ENCODE measurements around the gene BUB3. TPM values are rescaled to one million over a fixed set of nuclear protein-coding genes. Genes with fewer than 3 reads are reported as not detected.

The BUB3 gene, protein sequence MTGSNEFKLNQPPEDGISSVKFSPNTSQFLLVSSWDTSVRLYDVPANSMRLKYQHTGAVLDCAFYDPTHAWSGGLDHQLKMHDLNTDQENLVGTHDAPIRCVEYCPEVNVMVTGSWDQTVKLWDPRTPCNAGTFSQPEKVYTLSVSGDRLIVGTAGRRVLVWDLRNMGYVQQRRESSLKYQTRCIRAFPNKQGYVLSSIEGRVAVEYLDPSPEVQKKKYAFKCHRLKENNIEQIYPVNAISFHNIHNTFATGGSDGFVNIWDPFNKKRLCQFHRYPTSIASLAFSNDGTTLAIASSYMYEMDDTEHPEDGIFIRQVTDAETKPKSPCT
- 154 TPM for polyA plus RNA-seq (2013, experiment 1 of 4)
- polyA plus RNA-seq (2013, experiment 2 of 4), result 147 TPM
- 136 TPM for polyA plus RNA-seq (2013, experiment 3 of 4)
- 160 TPM for polyA plus RNA-seq (2013, experiment 4 of 4)

DNA sequence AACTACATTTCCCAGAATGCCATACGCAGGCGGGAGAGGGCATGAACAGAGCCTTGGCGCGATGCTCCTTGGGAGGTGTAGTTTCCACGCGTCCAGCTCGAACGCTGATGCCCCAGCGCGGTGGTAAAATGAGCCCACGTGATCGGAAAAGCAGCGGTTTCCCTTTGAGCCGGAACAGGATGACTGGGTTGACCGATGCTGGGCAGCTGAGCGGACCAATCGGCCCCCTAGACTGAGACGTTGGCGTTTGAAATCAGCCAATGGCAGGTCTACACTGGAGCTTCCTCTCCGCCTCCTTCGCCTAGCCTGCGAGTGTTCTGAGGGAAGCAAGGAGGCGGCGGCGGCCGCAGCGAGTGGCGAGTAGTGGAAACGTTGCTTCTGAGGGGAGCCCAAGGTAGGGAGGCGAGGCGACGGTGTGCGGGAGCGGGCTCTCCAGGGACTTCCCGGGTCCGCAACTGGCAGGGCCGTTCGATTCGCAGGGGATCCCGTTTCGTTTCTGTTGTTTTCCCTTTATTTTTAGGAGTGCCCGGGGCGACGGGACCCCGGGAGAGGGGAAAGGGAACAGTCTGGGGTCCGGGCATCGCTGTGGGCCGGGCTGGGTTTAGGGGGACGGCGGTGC is at the start of gene BUB3:
TSS of gene BUB3 (plus strand) at position 311 of the 619 bp plus-strand sequence. CDS start 516 bp downstream, outside the sequence.
- Histone ChIP-seq H3K27me3 (ENCODE audit: control insufficient read depth, insufficient read depth, low read length, poor library complexity, severe bottlenecking) (peaks cover 45% of the 10 kb centered on the region), H3K27ac (ENCODE audit: insufficient read depth, low read depth, low read length, poor library complexity, severe bottlenecking) (peak within 1 kb of the TSS; percentile 38), H3K9me3 (ENCODE audit: control insufficient read depth, low read length) (no peaks in the 10 kb centered on the region), H3K36me3 (ENCODE audit: control insufficient read depth, insufficient read depth, low read length) (peaks cover 11% of the 10 kb centered on the region), H3K4me1 (ENCODE audit: control insufficient read depth, insufficient read depth, low read length) (peaks cover 9% of the 10 kb centered on the region), H3K4me3 (ENCODE audit: insufficient read depth, low read depth, low read length) (peak within 1 kb of the TSS; percentile 93)
- WGBS, 2 experiments, result 0% methylated on average over 50 of the region's 50 CpGs

DNA sequence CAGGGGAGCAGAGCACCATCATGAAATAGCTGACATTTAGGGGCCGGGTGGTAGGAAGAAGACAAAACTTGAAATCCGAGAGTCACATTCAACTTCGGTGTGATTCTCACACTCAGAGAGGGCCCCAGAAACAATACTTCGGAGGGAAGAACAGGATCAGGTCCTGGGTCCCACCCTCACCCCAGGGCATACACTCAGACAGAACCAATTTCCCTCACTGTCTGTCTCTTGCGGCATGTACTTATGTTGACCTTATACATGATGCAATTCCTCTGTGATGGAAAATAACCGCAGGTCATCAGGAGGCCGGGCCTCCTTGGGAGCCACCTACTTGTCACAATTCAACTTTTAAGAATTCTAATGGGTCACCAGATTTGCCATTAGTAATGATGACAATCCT is 44.7 kb upstream of the BUB3 start:
- no peaks in the 10 kb centered on the region for H3K27me3 ChIP-seq (ENCODE audit: control insufficient read depth, insufficient read depth, low read length, poor library complexity, severe bottlenecking)
- 74 to 75% methylated on average over 7 of the region's 7 CpGs for WGBS, 2 experiments
- H3K27ac ChIP-seq (ENCODE audit: insufficient read depth, low read depth, low read length, poor library complexity, severe bottlenecking), result no peak overlapping the region

DNA sequence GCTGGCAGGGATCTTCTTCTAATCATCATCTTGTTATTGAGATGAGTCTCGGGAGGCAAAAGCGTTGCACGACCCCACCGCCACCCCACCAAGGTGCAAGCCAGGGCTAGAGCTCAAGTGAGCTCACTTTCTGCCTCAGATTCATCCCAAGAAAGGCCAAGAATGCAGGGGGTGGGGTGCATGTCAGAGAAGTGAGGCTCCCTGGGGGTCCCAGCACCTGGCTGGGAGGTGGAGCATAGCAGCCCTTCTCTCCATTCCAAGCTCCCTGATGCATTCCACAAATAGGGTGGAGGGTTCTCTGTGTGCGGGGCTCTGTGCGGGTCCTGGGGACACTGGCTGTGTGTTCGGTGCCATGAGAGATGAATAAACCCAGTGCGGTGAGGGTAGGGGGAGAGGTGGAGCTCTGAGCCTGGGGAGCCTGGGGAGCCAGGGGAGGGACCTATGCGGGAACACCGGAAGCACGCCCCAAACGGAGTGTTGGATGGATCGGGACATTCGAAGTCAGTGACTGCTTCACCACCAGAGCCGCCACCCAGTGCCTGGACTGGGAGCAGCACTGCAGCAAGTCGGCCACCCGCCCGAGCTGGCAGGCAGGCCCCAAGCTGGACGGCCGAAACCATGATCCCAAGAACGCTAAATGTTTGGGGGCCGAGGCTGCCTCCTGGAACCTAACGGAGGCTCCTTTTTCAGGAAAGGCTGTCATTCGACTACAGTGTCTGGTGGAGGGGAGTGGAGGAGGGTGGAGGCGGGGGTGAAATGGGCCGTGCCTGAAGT is 36.4 kb upstream of the BUB3 start:
- H3K27me3 ChIP-seq (ENCODE audit: control insufficient read depth, insufficient read depth, low read length, poor library complexity, severe bottlenecking), result peaks cover 19% of the 10 kb centered on the region
- H3K4me1 ChIP-seq (ENCODE audit: control insufficient read depth, insufficient read depth, low read length), result peaks cover 14% of the 10 kb centered on the region
- no peak overlapping the region for H3K27ac ChIP-seq (ENCODE audit: insufficient read depth, low read depth, low read length, poor library complexity, severe bottlenecking)
- WGBS, 2 experiments, result 34 to 36% methylated on average over 26 of the region's 26 CpGs
- H3K9me3 ChIP-seq (ENCODE audit: control insufficient read depth, low read length), result no peaks in the 10 kb centered on the region
- no peaks in the 10 kb centered on the region for H3K36me3 ChIP-seq (ENCODE audit: control insufficient read depth, insufficient read depth, low read length)
- H3K4me3 ChIP-seq (ENCODE audit: insufficient read depth, low read depth, low read length), result no peak overlapping the region

More for the DNA sequence above, 44.7 kb upstream of the BUB3 start:
- H3K4me3 ChIP-seq (ENCODE audit: insufficient read depth, low read depth, low read length), result no peak overlapping the region
- H3K36me3 ChIP-seq (ENCODE audit: control insufficient read depth, insufficient read depth, low read length), result no peaks in the 10 kb centered on the region
- no peaks in the 10 kb centered on the region for H3K4me1 ChIP-seq (ENCODE audit: control insufficient read depth, insufficient read depth, low read length)
- H3K9me3 ChIP-seq (ENCODE audit: control insufficient read depth, low read length), result no peaks in the 10 kb centered on the region

DNA sequence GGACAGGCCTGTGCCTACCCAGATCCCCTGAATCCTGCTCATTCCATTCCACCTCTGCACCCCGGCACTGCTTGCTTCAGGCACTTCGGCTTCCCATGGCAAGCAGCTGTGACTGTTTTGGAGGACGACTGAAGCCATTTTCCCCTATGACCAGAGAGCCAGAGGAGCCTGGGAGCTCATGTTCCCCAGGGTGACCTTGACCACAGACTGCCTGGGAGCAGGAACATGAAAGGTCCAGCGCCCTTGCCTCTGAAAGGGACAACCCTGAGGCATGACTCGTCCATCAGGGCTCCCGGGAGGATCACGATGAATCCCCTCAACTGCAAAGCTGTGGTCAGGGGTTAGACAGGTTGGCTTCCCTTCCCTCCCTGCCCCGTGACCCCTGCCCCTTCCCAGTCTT is 35.1 kb upstream of the BUB3 start:
- H3K4me1 ChIP-seq (ENCODE audit: control insufficient read depth, insufficient read depth, low read length), result peaks cover 14% of the 10 kb centered on the region
- peaks cover 19% of the 10 kb centered on the region for H3K27me3 ChIP-seq (ENCODE audit: control insufficient read depth, insufficient read depth, low read length, poor library complexity, severe bottlenecking)
- H3K4me3 ChIP-seq (ENCODE audit: insufficient read depth, low read depth, low read length), result no peak overlapping the region
- H3K9me3 ChIP-seq (ENCODE audit: control insufficient read depth, low read length), result no peaks in the 10 kb centered on the region
- H3K36me3 ChIP-seq (ENCODE audit: control insufficient read depth, insufficient read depth, low read length), result no peaks in the 10 kb centered on the region
- 85 to 88% methylated on average over 8 of the region's 8 CpGs for WGBS, 2 experiments
- no peak overlapping the region for H3K27ac ChIP-seq (ENCODE audit: insufficient read depth, low read depth, low read length, poor library complexity, severe bottlenecking)

DNA sequence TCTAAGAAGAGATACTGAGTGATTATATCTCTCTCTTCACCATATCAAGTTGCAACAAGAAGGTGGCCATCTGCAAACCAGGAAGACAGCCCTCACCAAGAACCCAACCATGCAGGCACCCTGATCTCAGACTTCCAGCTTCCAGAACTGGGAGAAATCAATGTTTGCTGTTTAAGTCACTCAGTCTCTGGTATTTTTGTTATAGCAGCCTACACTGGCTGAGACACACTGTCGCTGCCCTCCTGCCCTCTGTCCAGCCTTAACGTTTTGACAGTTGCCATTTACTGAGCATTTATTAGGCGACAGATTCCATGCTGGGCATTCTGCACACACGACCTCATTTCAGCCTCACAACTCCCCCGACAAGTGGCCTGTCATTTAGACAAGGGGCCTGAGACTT is 28.0 kb upstream of the BUB3 start:
- WGBS, 2 experiments, result 84 to 85% methylated on average over 5 of the region's 5 CpGs
- no peak overlapping the region for H3K4me3 ChIP-seq (ENCODE audit: insufficient read depth, low read depth, low read length)
- no peak overlapping the region for H3K27ac ChIP-seq (ENCODE audit: insufficient read depth, low read depth, low read length, poor library complexity, severe bottlenecking)
- H3K36me3 ChIP-seq (ENCODE audit: control insufficient read depth, insufficient read depth, low read length), result no peaks in the 10 kb centered on the region
- H3K4me1 ChIP-seq (ENCODE audit: control insufficient read depth, insufficient read depth, low read length), result no peaks in the 10 kb centered on the region
- peaks cover 36% of the 10 kb centered on the region for H3K27me3 ChIP-seq (ENCODE audit: control insufficient read depth, insufficient read depth, low read length, poor library complexity, severe bottlenecking)
- no peaks in the 10 kb centered on the region for H3K9me3 ChIP-seq (ENCODE audit: control insufficient read depth, low read length)

GRCh38 chr10:123129618-123130271 is 24.5 kb upstream of the BUB3 start:
- Histone ChIP-seq H3K4me3 (ENCODE audit: insufficient read depth, low read depth, low read length) (no peak overlapping the region), H3K27ac (ENCODE audit: insufficient read depth, low read depth, low read length, poor library complexity, severe bottlenecking) (no peak overlapping the region), H3K4me1 (ENCODE audit: control insufficient read depth, insufficient read depth, low read length) (peaks cover 9% of the 10 kb centered on the region), H3K27me3 (ENCODE audit: control insufficient read depth, insufficient read depth, low read length, poor library complexity, severe bottlenecking) (peaks cover 70% of the 10 kb centered on the region), H3K36me3 (ENCODE audit: control insufficient read depth, insufficient read depth, low read length) (no peaks in the 10 kb centered on the region), H3K9me3 (ENCODE audit: control insufficient read depth, low read length) (no peaks in the 10 kb centered on the region)
- 83 to 89% methylated on average over 4 of the region's 4 CpGs for WGBS, 2 experiments

DNA sequence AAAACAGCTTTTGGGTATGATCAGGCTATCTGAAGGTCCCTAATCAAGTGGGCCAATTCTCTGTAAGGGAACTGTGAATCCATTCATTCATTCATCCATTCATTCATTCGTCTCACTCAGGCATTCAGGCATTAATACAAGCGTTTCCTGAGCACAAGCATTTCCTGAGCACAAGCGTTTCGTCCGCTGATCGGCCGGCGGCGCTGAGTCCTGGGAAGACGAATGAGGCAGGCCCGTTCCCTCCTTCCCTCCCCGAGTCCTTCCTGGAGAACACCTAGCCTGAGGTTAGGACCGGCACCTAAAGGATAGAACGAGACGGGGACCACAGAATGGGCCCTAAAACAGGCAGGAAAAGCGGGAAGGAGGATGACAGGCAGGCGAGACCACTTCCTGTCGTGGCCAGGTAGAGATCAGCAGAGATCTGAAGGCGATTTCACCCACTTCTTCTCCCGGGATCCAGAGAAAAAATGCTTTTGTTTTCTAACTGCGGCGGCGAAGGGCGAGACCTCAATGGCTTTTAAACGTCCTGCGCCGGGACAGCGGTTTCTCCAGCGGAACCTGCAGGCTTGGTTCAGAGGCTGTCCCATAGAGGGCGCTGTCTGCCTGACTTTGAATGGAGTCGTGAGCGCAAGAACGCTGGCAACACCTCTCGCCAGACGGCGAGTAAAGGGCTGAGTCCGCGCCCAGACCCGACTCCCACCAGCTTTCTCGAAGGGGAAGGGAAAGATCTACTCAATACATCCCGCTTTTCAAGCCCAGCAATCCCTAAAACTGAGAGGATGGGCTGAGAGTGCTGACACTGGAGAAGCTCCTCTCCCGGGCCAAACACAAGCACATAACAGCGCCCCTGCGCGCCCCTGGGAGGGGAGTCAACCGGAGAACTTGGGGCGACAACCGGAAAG is 21.4 kb upstream of the BUB3 start:
- no peaks in the 10 kb centered on the region for H3K9me3 ChIP-seq (ENCODE audit: control insufficient read depth, low read length)
- H3K27me3 ChIP-seq (ENCODE audit: control insufficient read depth, insufficient read depth, low read length, poor library complexity, severe bottlenecking), result peaks cover 96% of the 10 kb centered on the region
- H3K4me3 ChIP-seq (ENCODE audit: insufficient read depth, low read depth, low read length), result peak overlapping the region; percentile 21
- no peak overlapping the region for H3K27ac ChIP-seq (ENCODE audit: insufficient read depth, low read depth, low read length, poor library complexity, severe bottlenecking)
- WGBS, 2 experiments, result 1% methylated on average over 48 of the region's 48 CpGs
- peaks cover 25% of the 10 kb centered on the region for H3K4me1 ChIP-seq (ENCODE audit: control insufficient read depth, insufficient read depth, low read length)
- H3K36me3 ChIP-seq (ENCODE audit: control insufficient read depth, insufficient read depth, low read length), result no peaks in the 10 kb centered on the region

GRCh38 chr10:123133541-123134342 is 20.5 kb upstream of the BUB3 start:
- H3K9me3 ChIP-seq (ENCODE audit: control insufficient read depth, low read length), result no peaks in the 10 kb centered on the region
- WGBS, 2 experiments, result 3 to 4% methylated on average over 40 of the region's 40 CpGs
- H3K27me3 ChIP-seq (ENCODE audit: control insufficient read depth, insufficient read depth, low read length, poor library complexity, severe bottlenecking), result peaks cover 100% of the 10 kb centered on the region
- H3K4me1 ChIP-seq (ENCODE audit: control insufficient read depth, insufficient read depth, low read length), result peaks cover 25% of the 10 kb centered on the region
- no peaks in the 10 kb centered on the region for H3K36me3 ChIP-seq (ENCODE audit: control insufficient read depth, insufficient read depth, low read length)
- peak overlapping the region; percentile 21 for H3K4me3 ChIP-seq (ENCODE audit: insufficient read depth, low read depth, low read length)
- H3K27ac ChIP-seq (ENCODE audit: insufficient read depth, low read depth, low read length, poor library complexity, severe bottlenecking), result no peak overlapping the region
